GM19467 (cell line): ENCODE measurements around the gene PRPF6.
A peak's percentile ranks its signal among the peaks of the same experiment; 100 is the strongest.

Experiments
- ATAC-seq: cut with Tn5 transposase; IDR thresholded peaks from one replicate; pipeline ENCODE4 v1.9.1; 2021; ENCODE audit warnings: mild to moderate bottlenecking, moderate library complexity; ENCODE audit not compliant: unreplicated experiment

The PRPF6 gene

GRCh38 chr20:64073476-64074183 is 92.7 kb downstream of the PRPF6 start:
- ATAC-seq, result no peak

GRCh38 chr20:64074184-64074789 is 93.4 kb downstream of the PRPF6 start:
- no peak for ATAC-seq

- ATAC-seq, result no peak
Measured at GRCh38 chr20:64074963-64075362, 94.0 kb downstream of the PRPF6 start.

GRCh38 chr20:64075556-64075955 is 94.6 kb downstream of the PRPF6 start:
- ATAC-seq, result no peak

- no peak for ATAC-seq
Measured at GRCh38 chr20:64076061-64076997, 95.4 kb downstream of the PRPF6 start.

- ATAC-seq, result no peak
Measured at GRCh38 chr20:64077094-64077493, 96.2 kb downstream of the PRPF6 start.

- ATAC-seq, result no peak
Measured at GRCh38 chr20:64077541-64077875, 96.6 kb downstream of the PRPF6 start.

GRCh38 chr20:64077876-64078551 is 97.1 kb downstream of the PRPF6 start:
- no peak for ATAC-seq

- ATAC-seq, result no peak
Measured at GRCh38 chr20:64078934-64079272, 98.0 kb downstream of the PRPF6 start.

- peak; percentile 35 for ATAC-seq
Measured at GRCh38 chr20:64079273-64080012, 98.5 kb downstream of the PRPF6 start, which contains the start of gene RGS19. RGS19 (minus strand) TSS chr20:64079518; CDS start chr20:64076886, 2,632 bp downstream.

GRCh38 chr20:64080013-64080812 is 99.3 kb downstream of the PRPF6 start, which contains the start of gene OPRL1:
OPRL1 (plus strand) TSS chr20:64080082; CDS start chr20:64092721, 12,639 bp downstream.
- ATAC-seq, result no peak

GRCh38 chr20:64080813-64081623 is 100.1 kb downstream of the PRPF6 start:
- no peak for ATAC-seq

GRCh38 chr20:64081624-64081964 is 100.7 kb downstream of the PRPF6 start:
- ATAC-seq, result no peak

- ATAC-seq, result no peak
Measured at GRCh38 chr20:64082126-64082731, 101.3 kb downstream of the PRPF6 start.
